GM12864 (cell line): ENCODE data around the gene SPPL3.

Source experiments
- DNase-seq: peaks from one replicate; pipeline ENCODE4 v3.0.0-alpha.2; 2011; ENCODE audit warnings: low read depth
- H3K4me3 ChIP-seq: 2 replicates; pipeline ENCODE4 v1.5.1; 2011; ENCODE audit warnings: mild to moderate bottlenecking, low read depth, low read length, control low read depth
- CTCF ChIP-seq: IDR thresholded peaks from 2 replicates; pipeline ENCODE4 v1.5.1; 2011; ENCODE audit warnings: low read depth, mild to moderate bottlenecking, moderate library complexity, low read length, control low read depth, inconsistent platforms; ENCODE audit errors: missing control alignments

SPPL3 gene

GRCh38 chr12:120822832-120823503 lies 81.2 kb downstream of the SPPL3 start:
- no peak for TF ChIP-seq CTCF
- no peak overlapping the region for H3K4me3 ChIP-seq
- no peak for DNase-seq

GRCh38 chr12:120821878-120822277 lies 82.3 kb downstream of the SPPL3 start:
- H3K4me3 ChIP-seq = no peak overlapping the region
- no peak for DNase-seq
- no peak for TF ChIP-seq CTCF

GRCh38 chr12:120820884-120821510 lies 83.2 kb downstream of the SPPL3 start:
- H3K4me3 ChIP-seq = no peak overlapping the region
- TF ChIP-seq CTCF = no peak
- no peak for DNase-seq

GRCh38 chr12:120818416-120818815 lies 85.7 kb downstream of the SPPL3 start:
- TF ChIP-seq CTCF = no peak
- no peak for DNase-seq
- no peak overlapping the region for H3K4me3 ChIP-seq

- no peak overlapping the region for H3K4me3 ChIP-seq
- TF ChIP-seq CTCF = no peak
- DNase-seq = no peak
Measured at GRCh38 chr12:120817559-120818330, 86.4 kb downstream of the SPPL3 start.

- no peak for TF ChIP-seq CTCF
- H3K4me3 ChIP-seq = no peak overlapping the region
- DNase-seq = no peak
Measured at GRCh38 chr12:120816363-120816762, 87.8 kb downstream of the SPPL3 start.
